Esophagus squamous epithelium (tissue), 5 donors: Measurements from ENCODE around the gene NTN5. TPM values are rescaled to one million over a fixed set of nuclear protein-coding genes. Genes with fewer than 3 reads are reported as not detected.

Experiments used
- DNase-seq: peaks from one replicate; lab custom pipeline; 2025; lab: John Stamatoyannopoulos, UW
- H3K27ac ChIP-seq, 4 donors: fragments of 200-600 bp; sonication (generic); one replicate each; pipeline ENCODE4 v1.5.1; 2016 to 2019; ENCODE audit warnings: mild to moderate bottlenecking in 1 of 4
- H3K27me3 ChIP-seq, 4 donors: fragments of 200-600 bp; sonication (generic); 1 replicate in 3 of 4; 2 replicates in 1 of 4; pipeline versions ENCODE4 v1.5.1 to v1.6.0; 2017 to 2021; ENCODE audit warnings: antibody characterized with exemption in 1 of 4
- H3K36me3 ChIP-seq, 3 donors: fragments of 200-600 bp; sonication (generic); one replicate each; pipeline ENCODE4 v1.5.1; 2016 to 2019
- H3K4me1 ChIP-seq, 3 donors: fragments of 200-600 bp; sonication (generic); one replicate each; pipeline ENCODE4 v1.5.1; 2017 to 2019
- H3K4me3 ChIP-seq, 4 donors: fragments of 200-600 bp; sonication (generic); 1 replicate in 3 of 4; 2 replicates in 1 of 4; pipeline ENCODE4 v1.5.1; 2016 to 2019; ENCODE audit warnings: mild to moderate bottlenecking in 2 of 4, moderate library complexity in 1 of 4
- H3K9me3 ChIP-seq, 3 donors: fragments of 200-600 bp; sonication (generic); one replicate each; pipeline ENCODE4 v1.5.1; 2016 to 2019
- POLR2A ChIP-seq, 4 donors: fragments of 450-650 bp; IDR thresholded peaks; one replicate each; pipeline ENCODE4 v1.6.1; 2017; ENCODE audit warnings: antibody characterized with exemption in 4 of 4, mild to moderate bottlenecking in 4 of 4, moderate library complexity in 3 of 4
- WGBS, 2 donors: methylation state at CpG; one replicate each; pipeline ENCODE4 v1.1.5; 2018; 5-methylcytosine and 5-hydroxymethylcytosine counted together
- intact Hi-C: fragments of 100-400 bp; cut with DNase I; formaldehyde crosslinking; loops from one replicate; pipeline ENCODE4 v1.15.0; 2022
- total RNA-seq, 4 donors: library from RNA; depleted of rRNA; stranded (reverse); fragments of >200 nt; gene quantifications; one replicate each; pipeline ENCODE4 v1.1.0, GENCODE V29; 2016
- TF ChIP-seq, protein P1 (sequence below), 6 experiments: fragments of 450-650 bp in 4 of 6; fragments of 200-600 bp in 2 of 6; sonication (generic) in 2 of 6; IDR thresholded peaks; one replicate each; pipeline ENCODE4 v1.5.1; 2016 to 2019; ENCODE audit warnings: antibody characterized with exemption in 6 of 6, mild to moderate bottlenecking in 4 of 6, moderate library complexity in 4 of 6
- donor health status: DM: yes; HTN: yes; CAD: no.

NTN5 gene
- total RNA-seq, 4 donors from 2014 or later: 0.57 TPM; not detected in 3

DNA sequence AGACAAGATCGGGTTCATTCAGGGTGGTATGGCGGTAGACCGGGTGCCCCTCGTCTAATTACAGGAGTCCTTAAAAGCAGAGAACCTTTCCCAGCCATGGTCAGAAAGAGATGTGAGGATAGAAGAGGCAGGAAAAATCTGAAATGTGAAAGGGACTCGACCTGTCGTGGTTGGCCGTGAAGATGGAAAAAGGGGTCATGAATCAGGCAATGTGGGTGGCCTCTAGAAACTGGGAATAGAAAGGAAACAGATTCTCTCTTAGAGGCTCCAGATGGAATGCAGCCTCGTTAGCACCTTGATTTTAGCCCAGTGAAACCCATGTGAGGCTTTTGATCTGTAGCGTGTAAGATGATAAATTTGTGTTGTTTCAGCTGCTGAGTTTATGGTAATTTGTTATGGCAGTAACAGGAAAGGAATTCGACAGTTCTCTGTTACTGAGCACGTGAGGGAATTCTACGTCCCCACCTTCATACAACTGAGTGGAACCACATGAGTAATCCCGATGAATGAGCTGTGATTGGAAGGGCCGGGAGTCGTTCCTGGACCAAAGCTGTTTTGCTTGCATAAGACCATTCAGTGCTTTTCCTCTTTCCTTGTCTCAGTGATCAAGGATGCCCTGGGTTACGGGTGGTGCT is 15.9 kb downstream of the NTN5 start:
- Histone ChIP-seq H3K4me1 (peaks cover 0 to 14% (median 11%) of the 10 kb centered on the region in 3 donors), H3K27ac (no peak overlapping the region), H3K36me3 (no peaks in the 10 kb centered on the region), H3K9me3 (no peaks in the 10 kb centered on the region), H3K4me3 (no peak overlapping the region), H3K27me3 (no peaks in the 10 kb centered on the region)
- no peak for DNase-seq
- TF ChIP-seq, protein P1, sequence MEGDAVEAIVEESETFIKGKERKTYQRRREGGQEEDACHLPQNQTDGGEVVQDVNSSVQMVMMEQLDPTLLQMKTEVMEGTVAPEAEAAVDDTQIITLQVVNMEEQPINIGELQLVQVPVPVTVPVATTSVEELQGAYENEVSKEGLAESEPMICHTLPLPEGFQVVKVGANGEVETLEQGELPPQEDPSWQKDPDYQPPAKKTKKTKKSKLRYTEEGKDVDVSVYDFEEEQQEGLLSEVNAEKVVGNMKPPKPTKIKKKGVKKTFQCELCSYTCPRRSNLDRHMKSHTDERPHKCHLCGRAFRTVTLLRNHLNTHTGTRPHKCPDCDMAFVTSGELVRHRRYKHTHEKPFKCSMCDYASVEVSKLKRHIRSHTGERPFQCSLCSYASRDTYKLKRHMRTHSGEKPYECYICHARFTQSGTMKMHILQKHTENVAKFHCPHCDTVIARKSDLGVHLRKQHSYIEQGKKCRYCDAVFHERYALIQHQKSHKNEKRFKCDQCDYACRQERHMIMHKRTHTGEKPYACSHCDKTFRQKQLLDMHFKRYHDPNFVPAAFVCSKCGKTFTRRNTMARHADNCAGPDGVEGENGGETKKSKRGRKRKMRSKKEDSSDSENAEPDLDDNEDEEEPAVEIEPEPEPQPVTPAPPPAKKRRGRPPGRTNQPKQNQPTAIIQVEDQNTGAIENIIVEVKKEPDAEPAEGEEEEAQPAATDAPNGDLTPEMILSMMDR (IDR thresholded peaks at IDR 0.05): no peak
- no peak for TF ChIP-seq POLR2A (IDR thresholded peaks at IDR 0.05)
- 51 to 55% methylated on average over 16 of the region's 16 CpGs for WGBS, 2 donors
- intact Hi-C loops: loop anchor here (10.0 kb wide), 1 partner anchor 118 kb away; no protein-coding TSS in a partner anchor

DNA sequence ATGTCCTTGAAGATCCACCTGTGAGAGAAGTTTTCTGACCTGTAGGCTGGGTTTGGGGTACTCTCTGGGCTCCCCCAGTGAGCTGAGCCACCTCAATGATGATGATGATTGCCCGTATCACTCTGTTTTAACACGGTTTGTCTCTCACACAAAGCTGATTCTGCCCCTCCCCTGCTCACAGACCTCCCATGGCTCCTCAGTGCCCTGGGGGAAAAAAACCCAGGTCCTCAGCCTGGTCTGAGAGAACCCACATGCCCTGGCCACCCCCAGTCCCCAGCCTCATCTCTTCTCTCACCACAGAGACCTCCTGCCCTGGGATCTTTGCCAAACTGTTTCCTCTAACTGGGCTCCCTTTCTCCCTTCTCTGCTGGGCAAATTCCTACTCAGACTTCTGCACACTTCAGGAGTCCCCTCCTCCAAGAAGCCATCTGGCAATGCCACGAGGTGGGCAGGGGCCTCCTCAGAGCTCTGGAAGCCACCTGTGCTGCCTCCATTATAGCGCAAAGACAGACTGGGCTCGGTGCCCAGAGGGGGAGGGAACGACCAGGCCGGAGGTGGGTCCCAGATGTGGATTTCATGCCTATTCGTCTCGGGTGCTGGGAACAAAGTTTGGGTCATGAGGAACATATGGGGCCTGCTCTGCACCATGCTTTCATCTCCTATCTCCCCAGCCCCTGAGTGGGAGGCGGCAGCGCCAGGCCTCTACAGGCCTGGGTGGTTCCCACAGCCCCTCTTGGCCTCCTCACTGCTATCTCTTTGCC is 18.3 kb downstream of the NTN5 start:
- 72 to 83% methylated on average over 3 to 4 of the region's 11 CpGs for WGBS, 2 donors
- TF ChIP-seq, protein P1 (IDR thresholded peaks at IDR 0.05): no peak
- TF ChIP-seq POLR2A (IDR thresholded peaks at IDR 0.05): no peak
- DNase-seq: no peak

DNA sequence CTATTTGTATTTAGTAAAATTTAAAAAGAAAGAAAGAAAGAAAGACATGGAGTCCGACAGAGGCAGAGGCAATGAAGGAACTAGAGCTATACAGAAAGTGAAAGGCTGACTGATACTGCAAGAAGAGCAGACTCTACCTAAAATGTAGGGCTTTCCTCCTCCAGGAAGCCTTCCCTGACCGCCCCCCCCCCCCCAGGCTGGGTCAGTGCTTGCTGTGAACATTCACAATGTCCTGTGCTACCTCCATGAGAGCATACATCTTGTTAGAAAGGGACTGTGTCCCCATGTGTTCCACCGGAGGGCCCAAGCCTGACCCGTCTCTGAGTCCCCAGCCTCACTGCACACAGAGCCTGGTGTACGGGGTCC is 21.2 kb downstream of the NTN5 start:
- intact Hi-C loops: loop anchor here (10.0 kb wide), 1 partner anchor 123 kb away; no protein-coding TSS in a partner anchor
- 79 to 86% methylated on average over 2 to 3 of the region's 5 CpGs for WGBS, 2 donors
- DNase-seq: no peak
- no peaks in the 10 kb centered on the region for H3K36me3 ChIP-seq
- H3K4me3 ChIP-seq: no peak overlapping the region
- no peaks in the 10 kb centered on the region for H3K27me3 ChIP-seq
- TF ChIP-seq, protein P1 (IDR thresholded peaks at IDR 0.05): no peak
- no peak for TF ChIP-seq POLR2A (IDR thresholded peaks at IDR 0.05)
- no peaks in the 10 kb centered on the region for H3K9me3 ChIP-seq
- H3K27ac ChIP-seq: no peak overlapping the region
- peaks cover 0 to 18% (median 9%) of the 10 kb centered on the region in 3 donors for H3K4me1 ChIP-seq

More for the DNA sequence above, 18.3 kb downstream of the NTN5 start:
- H3K27me3 ChIP-seq: no peaks in the 10 kb centered on the region
- H3K9me3 ChIP-seq: no peaks in the 10 kb centered on the region
- no peak overlapping the region for H3K4me3 ChIP-seq
- intact Hi-C loops: loop anchor here (10.0 kb wide), 1 partner anchor 120 kb away; no protein-coding TSS in a partner anchor
- H3K27ac ChIP-seq: no peak overlapping the region
- H3K4me1 ChIP-seq: peaks cover 0 to 5% (median 3%) of the 10 kb centered on the region in 3 donors
- no peaks in the 10 kb centered on the region for H3K36me3 ChIP-seq

DNA sequence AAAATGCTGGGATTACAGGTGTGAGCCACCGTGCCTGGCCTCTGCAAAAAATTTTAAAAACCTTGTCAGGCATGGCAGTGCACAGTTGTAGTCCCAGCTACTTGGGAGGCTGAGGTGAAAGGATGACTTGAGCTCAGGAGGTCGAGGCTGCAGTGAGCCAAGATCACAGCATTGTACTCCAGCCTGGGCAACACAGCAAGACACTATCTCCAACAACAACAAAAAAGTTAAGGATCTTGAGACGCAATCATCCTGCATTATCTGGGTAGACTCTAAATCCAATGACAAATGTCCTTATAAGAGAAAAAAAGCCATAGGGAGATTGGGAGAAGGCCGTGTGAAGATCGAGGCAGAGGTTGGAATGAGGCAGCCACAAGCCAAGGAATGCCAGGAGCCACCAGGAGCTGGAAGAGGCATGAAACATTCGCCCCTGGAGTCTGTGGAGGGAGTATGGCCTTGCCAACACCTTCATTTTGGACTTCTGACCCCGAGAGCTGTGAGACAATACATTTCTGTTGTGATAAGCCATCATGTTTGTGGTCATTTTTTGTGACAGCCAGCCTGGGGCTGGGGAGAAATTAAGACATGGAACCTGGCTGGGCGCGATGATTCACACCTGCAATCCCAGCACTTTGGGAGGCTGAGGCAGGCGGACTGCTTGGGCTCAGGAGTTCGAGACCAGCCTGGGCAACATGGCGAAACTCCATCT is 21.7 kb downstream of the NTN5 start:
- no peaks in the 10 kb centered on the region for H3K9me3 ChIP-seq
- H3K4me1 ChIP-seq: peaks cover 0 to 23% (median 9%) of the 10 kb centered on the region in 3 donors
- no peaks in the 10 kb centered on the region for H3K27me3 ChIP-seq
- intact Hi-C loops: loop anchor here (10.0 kb wide), 1 partner anchor 124 kb away; no protein-coding TSS in a partner anchor
- no peak for TF ChIP-seq POLR2A (IDR thresholded peaks at IDR 0.05)
- TF ChIP-seq, protein P1 (IDR thresholded peaks at IDR 0.05): no peak
- no peak overlapping the region for H3K27ac ChIP-seq
- no peak overlapping the region for H3K4me3 ChIP-seq
- no peaks in the 10 kb centered on the region for H3K36me3 ChIP-seq
- WGBS, 2 donors: 85 to 91% methylated on average over 9 to 10 of the region's 12 CpGs
- no peak for DNase-seq
